Esophagus mucosa (tissue), 1 donor: ENCODE data around the gene COL18A1. TPM values are rescaled to one million over a fixed set of nuclear protein-coding genes. Genes with fewer than 3 reads are reported as not detected.

Experiments used
- ATAC-seq: fragments of 200-7000 bp; cut with Tn5 transposase; one replicate; pipeline ENCODE4 v1.9.1; 2020
- total RNA-seq: library from RNA; stranded (reverse); gene quantifications from one replicate; pipeline ENCODE4 v1.2.4, GENCODE V29; 2023
- donor health status: DM: yes; HTN: yes; CAD: no.

COL18A1 gene
- total RNA-seq, 1 donor from 2014 or later = 26.7 TPM

- ATAC-seq = no peak
These were observed 64.5 kb downstream of the COL18A1 start for GRCh38 chr21:45469273-45470086.

GRCh38 chr21:45470087-45470515, 65.1 kb downstream of the COL18A1 start:
- no peak for ATAC-seq

- ATAC-seq = peak; percentile 88
These were observed 66.0 kb downstream of the COL18A1 start for GRCh38 chr21:45470773-45471524.

GRCh38 chr21:45471525-45472221, 66.7 kb downstream of the COL18A1 start:
- ATAC-seq = no peak

- ATAC-seq = no peak
These were observed 67.7 kb downstream of the COL18A1 start for GRCh38 chr21:45472445-45473365.

- ATAC-seq = no peak
These were observed 68.7 kb downstream of the COL18A1 start for GRCh38 chr21:45473496-45474322.

- ATAC-seq = no peak
These were observed 69.5 kb downstream of the COL18A1 start for GRCh38 chr21:45474323-45474950.

- no peak for ATAC-seq
These were observed 70.2 kb downstream of the COL18A1 start for GRCh38 chr21:45475004-45475685.

GRCh38 chr21:45475797-45476570, 71.0 kb downstream of the COL18A1 start:
- ATAC-seq = no peak

- ATAC-seq = no peak
These were observed 71.6 kb downstream of the COL18A1 start for GRCh38 chr21:45476582-45476981.

GRCh38 chr21:45477176-45478114, 72.5 kb downstream of the COL18A1 start:
- peak; percentile 3 for ATAC-seq

GRCh38 chr21:45478115-45478801, 73.3 kb downstream of the COL18A1 start:
- peak; percentile 30 for ATAC-seq

GRCh38 chr21:45478816-45479669, 74.1 kb downstream of the COL18A1 start:
- no peak for ATAC-seq

GRCh38 chr21:45479691-45480675, 75.0 kb downstream of the COL18A1 start:
- ATAC-seq = no peak
